ENCODE results near the gene SLC1A6. TPM values are rescaled to one million over a fixed set of nuclear protein-coding genes. Genes with fewer than 3 reads are reported as not detected.

SLC1A6 gene
- total RNA-seq, 6 experiments from 2014 or later: not detected

DNA sequence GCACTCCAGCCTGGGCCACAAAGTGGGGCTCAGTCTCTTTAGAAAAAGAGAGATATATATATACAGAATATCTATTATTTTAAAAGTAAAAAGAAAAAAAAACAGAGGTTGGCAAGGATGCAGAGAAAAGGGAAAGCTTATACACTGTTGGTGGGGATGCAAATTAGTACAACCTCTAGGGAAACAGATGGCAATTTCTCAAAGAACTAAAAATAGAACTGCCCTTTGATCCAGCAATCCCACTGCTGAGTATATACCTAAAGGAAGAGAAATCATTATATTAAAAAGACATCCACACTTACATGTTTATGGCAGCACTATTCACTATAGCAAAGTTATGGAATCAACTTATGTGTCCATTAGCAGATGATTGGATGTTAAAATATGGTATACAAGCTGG is 28.6 kb upstream of the SLC1A6 start:
- ATAC-seq (no peak), DNase-seq (no peak)
- no peaks in the 10 kb centered on the region for H3K9me3 ChIP-seq
- no peaks in the 10 kb centered on the region for H3K27me3 ChIP-seq
- intact Hi-C loops (cut with DNase I): no loop called here
- H3K4me3 ChIP-seq: no peak overlapping the region
- H3K36me3 ChIP-seq: no peaks in the 10 kb centered on the region
- no peak overlapping the region for H3K27ac ChIP-seq
- TF ChIP-seq, protein P1, sequence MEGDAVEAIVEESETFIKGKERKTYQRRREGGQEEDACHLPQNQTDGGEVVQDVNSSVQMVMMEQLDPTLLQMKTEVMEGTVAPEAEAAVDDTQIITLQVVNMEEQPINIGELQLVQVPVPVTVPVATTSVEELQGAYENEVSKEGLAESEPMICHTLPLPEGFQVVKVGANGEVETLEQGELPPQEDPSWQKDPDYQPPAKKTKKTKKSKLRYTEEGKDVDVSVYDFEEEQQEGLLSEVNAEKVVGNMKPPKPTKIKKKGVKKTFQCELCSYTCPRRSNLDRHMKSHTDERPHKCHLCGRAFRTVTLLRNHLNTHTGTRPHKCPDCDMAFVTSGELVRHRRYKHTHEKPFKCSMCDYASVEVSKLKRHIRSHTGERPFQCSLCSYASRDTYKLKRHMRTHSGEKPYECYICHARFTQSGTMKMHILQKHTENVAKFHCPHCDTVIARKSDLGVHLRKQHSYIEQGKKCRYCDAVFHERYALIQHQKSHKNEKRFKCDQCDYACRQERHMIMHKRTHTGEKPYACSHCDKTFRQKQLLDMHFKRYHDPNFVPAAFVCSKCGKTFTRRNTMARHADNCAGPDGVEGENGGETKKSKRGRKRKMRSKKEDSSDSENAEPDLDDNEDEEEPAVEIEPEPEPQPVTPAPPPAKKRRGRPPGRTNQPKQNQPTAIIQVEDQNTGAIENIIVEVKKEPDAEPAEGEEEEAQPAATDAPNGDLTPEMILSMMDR (IDR thresholded peaks at IDR 0.05): no peak
- no peak for TF ChIP-seq POLR2A (IDR thresholded peaks at IDR 0.05)
- no peaks in the 10 kb centered on the region for H3K4me1 ChIP-seq

DNA sequence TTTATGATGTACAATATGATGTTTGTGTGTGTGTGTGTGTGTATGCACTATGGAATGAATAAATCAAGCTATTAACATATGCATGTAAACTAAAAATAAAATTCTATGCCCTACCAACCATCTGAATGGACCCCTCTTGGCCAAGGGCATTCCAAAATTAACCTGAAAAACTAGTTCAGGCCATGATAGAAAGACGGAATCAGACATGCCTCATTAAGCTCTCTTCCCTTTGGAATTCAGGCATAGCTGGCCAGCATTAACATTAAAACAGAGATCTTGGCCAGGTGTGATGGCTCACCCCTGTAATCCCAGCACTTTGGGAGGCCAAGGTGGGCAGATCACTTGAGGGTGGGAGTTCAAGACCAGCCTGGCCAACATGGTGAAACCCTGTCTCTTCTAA is 18.3 kb upstream of the SLC1A6 start:
- H3K27me3 ChIP-seq: no peaks in the 10 kb centered on the region
- no peaks in the 10 kb centered on the region for H3K36me3 ChIP-seq
- ATAC-seq (no peak), DNase-seq (no peak)
- no peaks in the 10 kb centered on the region for H3K4me1 ChIP-seq
- intact Hi-C loops (cut with DNase I): no loop called here
- no peaks in the 10 kb centered on the region for H3K9me3 ChIP-seq
- no peak overlapping the region for H3K4me3 ChIP-seq
- 64% methylated on average over 1 of the region's 1 CpG for WGBS (ENCODE audit: insufficient coverage, low coverage, low lambda C conversion rate, missing lambda C conversion rate)
- no peak for TF ChIP-seq POLR2A (IDR thresholded peaks at IDR 0.05)
- TF ChIP-seq, protein P1 (IDR thresholded peaks at IDR 0.05): no peak
- H3K27ac ChIP-seq: no peak overlapping the region

DNA sequence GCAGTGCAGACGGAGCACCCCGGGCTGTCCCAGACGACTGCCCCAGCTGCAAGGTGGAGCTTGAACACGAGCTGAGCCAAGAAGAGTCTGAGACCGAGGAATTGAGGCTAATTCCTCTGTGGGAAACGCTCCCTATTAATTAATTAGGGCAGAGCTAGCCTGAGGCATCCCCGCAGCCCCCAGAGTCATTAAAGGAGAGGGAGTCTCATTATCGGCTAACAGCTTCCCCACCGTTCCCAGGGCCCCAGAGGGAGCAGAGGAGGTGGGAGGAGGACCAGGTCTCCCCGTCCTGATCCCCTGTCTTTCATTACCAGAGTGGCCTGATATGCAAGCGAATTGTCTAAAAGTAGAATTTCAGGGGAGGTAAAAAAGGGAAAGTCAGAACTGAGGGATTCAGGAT is 13.1 kb upstream of the SLC1A6 start:
- DNase-seq: no peak
- intact Hi-C loops (cut with DNase I): no loop called here
- H3K4me3 ChIP-seq: no peak overlapping the region
- WGBS (ENCODE audit: insufficient coverage, low coverage, low lambda C conversion rate, missing lambda C conversion rate): 50% methylated on average over 5 of the region's 11 CpGs
- no peaks in the 10 kb centered on the region for H3K4me1 ChIP-seq
- no peaks in the 10 kb centered on the region for H3K27me3 ChIP-seq
- H3K27ac ChIP-seq: no peak overlapping the region
- no peaks in the 10 kb centered on the region for H3K9me3 ChIP-seq
- TF ChIP-seq, protein P1 (IDR thresholded peaks at IDR 0.05): no peak
- TF ChIP-seq POLR2A (IDR thresholded peaks at IDR 0.05): no peak
- no peak for ATAC-seq
- H3K36me3 ChIP-seq: no peaks in the 10 kb centered on the region

DNA sequence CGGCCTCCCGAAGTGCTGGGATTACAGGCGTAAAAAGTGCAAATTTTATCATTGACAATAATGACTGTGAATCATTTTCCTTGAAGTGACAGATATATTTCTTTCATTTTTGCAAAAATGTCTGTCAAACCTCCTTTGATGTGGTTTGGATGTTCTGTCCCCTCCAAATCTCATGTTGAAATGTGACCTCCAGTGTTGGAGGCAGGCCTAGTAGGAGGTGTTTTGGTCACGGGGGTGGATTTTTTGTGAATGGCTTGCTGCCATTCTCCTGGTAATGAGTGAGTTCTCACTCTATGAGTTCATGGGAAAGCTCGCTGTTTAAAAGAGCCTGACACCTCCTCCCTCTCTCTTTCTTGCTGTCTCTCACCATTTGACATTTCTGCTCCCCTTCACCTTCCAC is 5.5 kb upstream of the SLC1A6 start:
- 57% methylated on average over 4 of the region's 5 CpGs for WGBS (ENCODE audit: insufficient coverage, low coverage, low lambda C conversion rate, missing lambda C conversion rate)
- Histone ChIP-seq H3K4me3 (no peak overlapping the region), H3K27ac (no peak overlapping the region), H3K4me1 (no peaks in the 10 kb centered on the region), H3K36me3 (no peaks in the 10 kb centered on the region), H3K9me3 (no peaks in the 10 kb centered on the region), H3K27me3 (no peaks in the 10 kb centered on the region)
- TF ChIP-seq, protein P1 (IDR thresholded peaks at IDR 0.05): no peak
- no peak for TF ChIP-seq POLR2A (IDR thresholded peaks at IDR 0.05)
- no peak for DNase-seq
- intact Hi-C loops (cut with DNase I): no loop called here
- ATAC-seq: no peak

DNA sequence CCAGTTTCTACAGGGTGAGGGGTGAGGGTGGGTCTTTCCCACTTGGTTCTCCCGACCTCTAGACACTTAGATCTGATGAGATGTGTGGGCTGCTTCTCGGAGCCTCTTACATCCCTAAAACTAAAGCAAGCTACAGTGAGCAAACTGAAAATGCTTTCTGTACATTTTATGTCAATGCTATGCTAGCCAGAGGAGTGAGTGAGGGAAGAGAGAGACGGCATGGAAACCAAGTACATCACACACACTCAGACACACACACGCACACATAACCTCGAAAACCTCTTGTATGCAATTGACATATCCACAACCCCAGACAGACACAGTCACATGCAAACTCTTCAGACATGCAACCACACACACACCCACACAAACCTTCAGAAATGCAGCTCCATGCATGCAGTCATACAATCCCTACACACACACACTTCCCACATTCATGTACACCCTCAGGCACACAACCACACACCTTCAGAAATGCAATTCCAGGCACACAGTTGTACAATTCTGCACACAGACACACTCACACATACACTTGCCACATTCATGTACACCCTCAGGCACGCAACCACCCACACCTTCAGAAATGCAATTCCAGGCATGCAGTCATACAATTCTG is 1.4 kb downstream of the SLC1A6 start:
- no peaks in the 10 kb centered on the region for H3K4me1 ChIP-seq
- H3K27me3 ChIP-seq: no peaks in the 10 kb centered on the region
- no peaks in the 10 kb centered on the region for H3K36me3 ChIP-seq
- no peak for ATAC-seq
- no peak for TF ChIP-seq POLR2A (IDR thresholded peaks at IDR 0.05)
- TF ChIP-seq, protein P1 (IDR thresholded peaks at IDR 0.05): no peak
- no peak overlapping the region for H3K27ac ChIP-seq
- WGBS (ENCODE audit: insufficient coverage, low coverage, low lambda C conversion rate, missing lambda C conversion rate): 39% methylated on average over 6 of the region's 6 CpGs
- DNase-seq: no peak
- H3K9me3 ChIP-seq: no peaks in the 10 kb centered on the region
- intact Hi-C loops (cut with DNase I): no loop called here
- no peak overlapping the region for H3K4me3 ChIP-seq
